ENCODE data around the gene SELENON.

DNA sequence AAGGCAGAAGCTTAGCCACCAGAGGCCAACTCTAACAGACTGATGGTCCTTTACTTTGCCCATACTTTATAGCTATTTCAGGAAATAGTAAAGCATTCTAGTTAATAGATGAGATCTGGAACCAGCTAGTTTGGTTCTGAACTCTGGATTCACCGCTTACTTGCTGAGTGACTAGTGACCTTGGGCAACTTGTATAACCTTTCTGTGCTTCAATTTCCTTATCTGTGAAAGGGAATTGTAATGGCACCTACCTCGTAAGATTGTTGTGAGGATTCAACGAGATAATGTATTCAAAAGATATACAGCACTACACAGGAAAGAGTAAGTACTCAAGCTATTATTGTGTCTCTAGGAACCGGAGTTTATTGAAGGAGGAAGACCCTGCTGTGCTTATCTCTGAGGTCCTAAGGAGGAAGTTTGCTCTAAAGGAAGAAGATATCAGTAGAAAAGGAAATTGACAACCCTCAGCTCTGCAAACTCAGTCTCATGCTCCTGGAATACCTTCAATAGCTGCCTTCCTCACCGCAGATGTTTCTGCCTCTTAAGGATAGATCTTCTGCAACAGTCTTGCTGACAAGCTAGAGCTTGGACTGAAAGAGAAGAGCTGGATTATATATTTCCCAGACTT, 31.7 kb downstream of the SELENON start:
- TF ChIP-seq MAX (IDR thresholded peaks at IDR 0.05; ENCODE audit: low read depth): no peak
- no peak for TF ChIP-seq CTCF (IDR thresholded peaks at IDR 0.05)
- no peak for TF ChIP-seq USF1 (IDR thresholded peaks at IDR 0.05; ENCODE audit: borderline replicate concordance, low read depth)
- no peak for TF ChIP-seq POLR2AphosphoS5 (IDR thresholded peaks at IDR 0.05; ENCODE audit: low read depth, low read length)
- TF ChIP-seq, protein P1, sequence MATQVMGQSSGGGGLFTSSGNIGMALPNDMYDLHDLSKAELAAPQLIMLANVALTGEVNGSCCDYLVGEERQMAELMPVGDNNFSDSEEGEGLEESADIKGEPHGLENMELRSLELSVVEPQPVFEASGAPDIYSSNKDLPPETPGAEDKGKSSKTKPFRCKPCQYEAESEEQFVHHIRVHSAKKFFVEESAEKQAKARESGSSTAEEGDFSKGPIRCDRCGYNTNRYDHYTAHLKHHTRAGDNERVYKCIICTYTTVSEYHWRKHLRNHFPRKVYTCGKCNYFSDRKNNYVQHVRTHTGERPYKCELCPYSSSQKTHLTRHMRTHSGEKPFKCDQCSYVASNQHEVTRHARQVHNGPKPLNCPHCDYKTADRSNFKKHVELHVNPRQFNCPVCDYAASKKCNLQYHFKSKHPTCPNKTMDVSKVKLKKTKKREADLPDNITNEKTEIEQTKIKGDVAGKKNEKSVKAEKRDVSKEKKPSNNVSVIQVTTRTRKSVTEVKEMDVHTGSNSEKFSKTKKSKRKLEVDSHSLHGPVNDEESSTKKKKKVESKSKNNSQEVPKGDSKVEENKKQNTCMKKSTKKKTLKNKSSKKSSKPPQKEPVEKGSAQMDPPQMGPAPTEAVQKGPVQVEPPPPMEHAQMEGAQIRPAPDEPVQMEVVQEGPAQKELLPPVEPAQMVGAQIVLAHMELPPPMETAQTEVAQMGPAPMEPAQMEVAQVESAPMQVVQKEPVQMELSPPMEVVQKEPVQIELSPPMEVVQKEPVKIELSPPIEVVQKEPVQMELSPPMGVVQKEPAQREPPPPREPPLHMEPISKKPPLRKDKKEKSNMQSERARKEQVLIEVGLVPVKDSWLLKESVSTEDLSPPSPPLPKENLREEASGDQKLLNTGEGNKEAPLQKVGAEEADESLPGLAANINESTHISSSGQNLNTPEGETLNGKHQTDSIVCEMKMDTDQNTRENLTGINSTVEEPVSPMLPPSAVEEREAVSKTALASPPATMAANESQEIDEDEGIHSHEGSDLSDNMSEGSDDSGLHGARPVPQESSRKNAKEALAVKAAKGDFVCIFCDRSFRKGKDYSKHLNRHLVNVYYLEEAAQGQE (IDR thresholded peaks at IDR 0.05; ENCODE audit: low read depth, low read length): no peak
- TF ChIP-seq YY1 (IDR thresholded peaks at IDR 0.05; ENCODE audit: low read depth): no peak
- no peak for TF ChIP-seq EP300 (IDR thresholded peaks at IDR 0.05; ENCODE audit: borderline replicate concordance in 1 of 2, low read depth in 1 of 2, low read length in 1 of 2)
- TF ChIP-seq USF2 (IDR thresholded peaks at IDR 0.05; ENCODE audit: borderline replicate concordance, low read depth, low read length): no peak
- TF ChIP-seq SIN3A (IDR thresholded peaks at IDR 0.05; ENCODE audit: borderline replicate concordance, low read depth, low read length): no peak
- TF ChIP-seq GATA2 (CRISPR knock-in tag; IDR thresholded peaks at IDR 0.05): no peak
- TF ChIP-seq TAF1 (IDR thresholded peaks at IDR 0.05; ENCODE audit: borderline replicate concordance, low read depth, low read length): no peak
- TF ChIP-seq JUND (IDR thresholded peaks at IDR 0.05): no peak
- TF ChIP-seq TEAD4 (IDR thresholded peaks at IDR 0.05; ENCODE audit: borderline replicate concordance, insufficient read depth): no peak

All from SK-N-SH (cell line).